ENCODE measurements around the gene RAP1A. TPM values are rescaled to one million over a fixed set of nuclear protein-coding genes. Genes with fewer than 3 reads are reported as not detected.

Gene RAP1A
- total RNA-seq, 2 donors from 2014 or later: 28.5 to 35.0 TPM

DNA sequence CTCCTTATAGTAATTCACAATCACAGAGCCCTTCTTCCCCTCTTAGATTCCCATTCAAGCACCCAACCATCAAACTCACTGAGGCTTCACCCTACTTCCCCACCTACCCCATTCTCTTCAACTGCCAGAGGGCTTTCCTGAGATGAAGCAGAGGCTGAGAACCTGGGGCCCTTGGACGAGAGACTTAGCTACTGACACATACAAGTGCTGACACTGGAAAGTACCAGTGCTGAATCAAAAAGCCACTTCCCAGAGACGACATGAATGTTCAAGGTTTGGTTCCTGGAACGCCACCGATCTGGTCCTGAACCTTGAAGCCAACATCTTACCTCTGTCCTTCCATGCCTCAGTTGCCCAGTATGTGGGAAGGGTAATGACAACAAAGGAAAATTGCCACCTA lies 16.6 kb upstream of the RAP1A start:
- Histone ChIP-seq H3K27ac (ENCODE audit: low read depth, low read length) (no peak overlapping the region), H3K27me3 (ENCODE audit: control insufficient read depth, insufficient read depth, low read length, poor library complexity, severe bottlenecking) (peaks cover 5% of the 10 kb centered on the region), H3K4me3 (ENCODE audit: low read length) (no peak overlapping the region), H3K4me1 (ENCODE audit: control insufficient read depth, insufficient read depth, low read length) (no peaks in the 10 kb centered on the region), H3K36me3 (ENCODE audit: control insufficient read depth, insufficient read depth, low read length) (no peaks in the 10 kb centered on the region), H3K9ac (ENCODE audit: extremely low read depth, low read length, poor library complexity, severe bottlenecking) (no peak overlapping the region), H3K9me3 (ENCODE audit: control insufficient read depth, low read length) (no peaks in the 10 kb centered on the region)
- H3K27ac Mint-ChIP-seq: no peak overlapping the region
- TF ChIP-seq, protein P1, sequence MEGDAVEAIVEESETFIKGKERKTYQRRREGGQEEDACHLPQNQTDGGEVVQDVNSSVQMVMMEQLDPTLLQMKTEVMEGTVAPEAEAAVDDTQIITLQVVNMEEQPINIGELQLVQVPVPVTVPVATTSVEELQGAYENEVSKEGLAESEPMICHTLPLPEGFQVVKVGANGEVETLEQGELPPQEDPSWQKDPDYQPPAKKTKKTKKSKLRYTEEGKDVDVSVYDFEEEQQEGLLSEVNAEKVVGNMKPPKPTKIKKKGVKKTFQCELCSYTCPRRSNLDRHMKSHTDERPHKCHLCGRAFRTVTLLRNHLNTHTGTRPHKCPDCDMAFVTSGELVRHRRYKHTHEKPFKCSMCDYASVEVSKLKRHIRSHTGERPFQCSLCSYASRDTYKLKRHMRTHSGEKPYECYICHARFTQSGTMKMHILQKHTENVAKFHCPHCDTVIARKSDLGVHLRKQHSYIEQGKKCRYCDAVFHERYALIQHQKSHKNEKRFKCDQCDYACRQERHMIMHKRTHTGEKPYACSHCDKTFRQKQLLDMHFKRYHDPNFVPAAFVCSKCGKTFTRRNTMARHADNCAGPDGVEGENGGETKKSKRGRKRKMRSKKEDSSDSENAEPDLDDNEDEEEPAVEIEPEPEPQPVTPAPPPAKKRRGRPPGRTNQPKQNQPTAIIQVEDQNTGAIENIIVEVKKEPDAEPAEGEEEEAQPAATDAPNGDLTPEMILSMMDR (conservative IDR thresholded peaks at IDR 0.05): no peak
- no peaks in the 10 kb centered on the region for H3K4me1 Mint-ChIP-seq
- no peaks in the 10 kb centered on the region for H3K36me3 Mint-ChIP-seq (ENCODE audit: low read depth)
- H3K9me3 Mint-ChIP-seq: peaks cover 5% of the 10 kb centered on the region
- 80 to 84% methylated on average over 1 to 4 of the region's 4 CpGs for WGBS, 2 experiments (ENCODE audit: insufficient coverage in 1 of 2, insufficient read length in 1 of 2)
- DNase-seq: no peak
- no peak overlapping the region for H3K4me3 Mint-ChIP-seq
- H3K27me3 Mint-ChIP-seq (ENCODE audit: insufficient read depth): peaks cover 7% of the 10 kb centered on the region

DNA sequence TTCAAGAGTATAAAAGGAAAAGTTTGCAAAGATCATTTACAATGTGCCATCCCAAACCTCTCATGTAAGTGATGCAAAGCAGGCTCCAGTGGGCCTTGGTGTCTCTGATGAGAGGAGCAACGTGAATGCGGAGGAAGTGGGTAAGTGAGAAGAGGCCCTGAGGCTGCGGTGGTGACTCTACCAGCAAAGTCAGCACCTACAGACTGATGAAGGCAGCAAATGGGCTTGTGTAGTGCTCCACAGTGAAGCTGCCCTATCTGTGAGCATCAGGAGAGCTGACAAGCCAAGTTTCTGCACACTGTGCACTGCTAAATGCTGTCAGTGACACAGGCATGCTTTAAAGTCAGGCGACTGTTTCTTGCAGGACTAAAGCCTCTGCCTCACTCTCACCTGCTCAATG lies 15.6 kb upstream of the RAP1A start:
- no peak for DNase-seq
- Histone ChIP-seq H3K4me3 (ENCODE audit: low read length) (no peak overlapping the region), H3K4me1 (ENCODE audit: control insufficient read depth, insufficient read depth, low read length) (no peaks in the 10 kb centered on the region), H3K36me3 (ENCODE audit: control insufficient read depth, insufficient read depth, low read length) (no peaks in the 10 kb centered on the region), H3K9me3 (ENCODE audit: control insufficient read depth, low read length) (peaks cover 4% of the 10 kb centered on the region), H3K27ac (ENCODE audit: low read depth, low read length) (no peak overlapping the region), H3K27me3 (ENCODE audit: control insufficient read depth, insufficient read depth, low read length, poor library complexity, severe bottlenecking) (peaks cover 5% of the 10 kb centered on the region), H3K9ac (ENCODE audit: extremely low read depth, low read length, poor library complexity, severe bottlenecking) (no peak overlapping the region)
- H3K27ac Mint-ChIP-seq: no peak overlapping the region
- no peaks in the 10 kb centered on the region for H3K4me1 Mint-ChIP-seq
- peaks cover 8% of the 10 kb centered on the region for H3K27me3 Mint-ChIP-seq (ENCODE audit: insufficient read depth)
- H3K36me3 Mint-ChIP-seq (ENCODE audit: low read depth): no peaks in the 10 kb centered on the region
- no peak overlapping the region for H3K4me3 Mint-ChIP-seq
- 85 to 88% methylated on average over 4 of the region's 4 CpGs for WGBS, 2 experiments (ENCODE audit: insufficient coverage in 1 of 2, insufficient read length in 1 of 2)
- TF ChIP-seq, protein P1 (conservative IDR thresholded peaks at IDR 0.05): no peak
- peaks cover 11% of the 10 kb centered on the region for H3K9me3 Mint-ChIP-seq

DNA sequence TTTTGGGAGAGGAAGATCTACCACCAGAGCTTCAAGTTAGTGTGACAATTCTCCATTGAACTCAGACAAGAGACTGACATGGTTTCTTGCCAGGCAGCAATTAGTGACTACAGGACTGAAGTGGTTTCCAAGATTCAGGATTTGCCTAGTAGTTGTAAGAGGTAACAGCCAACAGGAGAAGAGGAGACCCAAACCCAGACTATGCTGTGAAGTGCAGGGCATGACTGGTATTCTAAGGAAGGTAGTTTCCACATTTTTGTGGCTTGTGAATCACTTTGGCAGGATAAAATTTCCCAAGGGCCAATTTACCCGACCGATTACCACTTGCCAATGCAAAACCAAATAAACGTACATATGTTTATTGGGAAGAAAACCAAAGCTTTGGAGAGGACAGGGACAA lies 14.7 kb upstream of the RAP1A start:
- Mint-ChIP-seq H3K27me3 (ENCODE audit: insufficient read depth) (peaks cover 13% of the 10 kb centered on the region), H3K4me1 (no peaks in the 10 kb centered on the region), H3K9me3 (peaks cover 18% of the 10 kb centered on the region), H3K27ac (no peak overlapping the region), H3K4me3 (no peak overlapping the region), H3K36me3 (ENCODE audit: low read depth) (no peaks in the 10 kb centered on the region)
- TF ChIP-seq, protein P1 (conservative IDR thresholded peaks at IDR 0.05): no peak
- H3K9me3 ChIP-seq (ENCODE audit: control insufficient read depth, low read length): peaks cover 8% of the 10 kb centered on the region
- no peaks in the 10 kb centered on the region for H3K36me3 ChIP-seq (ENCODE audit: control insufficient read depth, insufficient read depth, low read length)
- H3K4me3 ChIP-seq (ENCODE audit: low read length): no peak overlapping the region
- H3K9ac ChIP-seq (ENCODE audit: extremely low read depth, low read length, poor library complexity, severe bottlenecking): no peak overlapping the region
- no peak overlapping the region for H3K27ac ChIP-seq (ENCODE audit: low read depth, low read length)
- DNase-seq: no peak
- no peaks in the 10 kb centered on the region for H3K4me1 ChIP-seq (ENCODE audit: control insufficient read depth, insufficient read depth, low read length)
- 90 to 98% methylated on average over 3 of the region's 3 CpGs for WGBS, 2 experiments (ENCODE audit: insufficient coverage in 1 of 2, insufficient read length in 1 of 2)
- peaks cover 5% of the 10 kb centered on the region for H3K27me3 ChIP-seq (ENCODE audit: control insufficient read depth, insufficient read depth, low read length, poor library complexity, severe bottlenecking)
